Stimulated activated CD4-positive, alpha-beta T cell treated with anti-CD3 and anti-CD28 coated beads, Interleukin-2, amount 100 ng/mL, for 24 hours (primary cell): ENCODE measurements around the gene ATG13.
"Not testable (repeated sequence)": the region's sequence is repeated elsewhere in the genome, so short reads cannot be mapped to it uniquely, and the experiment has no call there.

Source experiments
- DNase-seq, 2 donors: peaks; one replicate each; pipeline ENCODE4 v3.0.0-alpha.2; 2020

Gene ATG13

DNA sequence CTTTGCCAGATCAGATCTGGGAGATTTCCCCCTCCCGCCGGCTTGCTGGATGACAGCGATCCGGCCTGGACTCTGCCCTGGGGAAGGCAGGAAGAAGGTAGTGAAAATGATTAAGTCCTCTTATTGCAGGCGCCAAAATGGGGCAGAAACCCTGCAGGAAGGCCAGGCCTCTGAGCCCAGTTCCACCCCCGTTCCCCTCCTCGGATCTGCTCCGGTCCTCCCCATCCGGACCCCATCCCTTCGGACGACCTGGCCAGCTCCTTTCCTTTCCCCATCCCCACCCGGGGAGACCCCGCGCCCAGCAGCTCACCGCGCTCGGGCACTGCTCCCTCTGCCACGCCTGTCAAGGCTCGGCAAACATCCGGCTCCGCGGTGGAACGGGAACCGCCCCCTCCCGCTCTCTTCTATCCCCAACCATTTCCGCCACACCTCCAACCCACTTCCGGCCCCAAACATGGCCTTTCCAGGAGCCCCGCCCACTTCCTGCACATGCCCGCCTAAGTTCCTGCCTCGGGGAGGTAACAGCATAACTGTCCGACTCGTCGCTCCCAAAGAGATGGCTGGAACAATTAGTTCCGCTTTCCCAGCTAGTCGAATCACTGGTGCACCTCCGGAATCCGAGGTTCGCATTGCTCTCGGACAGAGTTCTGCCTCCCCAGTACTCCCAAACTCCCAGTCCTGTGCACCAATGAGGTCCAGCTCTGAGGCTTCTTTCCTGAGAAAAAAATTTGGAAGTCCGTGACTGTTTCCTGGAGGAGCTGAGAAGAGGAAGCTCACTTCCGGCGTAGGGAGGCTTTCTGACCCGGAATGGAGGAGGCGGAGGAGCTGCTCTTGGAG lies 83.1 kb downstream of the ATG13 start, which contains the start of the genes ARHGAP1 and ZNF408:
Gene ARHGAP1 (minus strand): TSS at position 379 of the 837 bp plus-strand sequence. CDS start 4,512 bp downstream, outside the sequence.
Gene ZNF408 (plus strand): TSS at position 791 of the 837 bp plus-strand sequence. CDS start 17 bp downstream, at position 808.
- DNase-seq, result peak; percentile 99 to 100

GRCh38 chr11:46701078-46701654 lies 83.8 kb downstream of the ATG13 start:
- peak; percentile 12 to 26 for DNase-seq

GRCh38 chr11:46705070-46705688 lies 87.8 kb downstream of the ATG13 start:
- DNase-seq, result no peak

- no peak for DNase-seq
Observed at GRCh38 chr11:46706886-46707285, 89.5 kb downstream of the ATG13 start.

GRCh38 chr11:46709351-46709750 lies 92.0 kb downstream of the ATG13 start:
- DNase-seq, result not testable (repeated sequence)

- no peak for DNase-seq
Observed at GRCh38 chr11:46710821-46711269, 93.5 kb downstream of the ATG13 start.

DNA sequence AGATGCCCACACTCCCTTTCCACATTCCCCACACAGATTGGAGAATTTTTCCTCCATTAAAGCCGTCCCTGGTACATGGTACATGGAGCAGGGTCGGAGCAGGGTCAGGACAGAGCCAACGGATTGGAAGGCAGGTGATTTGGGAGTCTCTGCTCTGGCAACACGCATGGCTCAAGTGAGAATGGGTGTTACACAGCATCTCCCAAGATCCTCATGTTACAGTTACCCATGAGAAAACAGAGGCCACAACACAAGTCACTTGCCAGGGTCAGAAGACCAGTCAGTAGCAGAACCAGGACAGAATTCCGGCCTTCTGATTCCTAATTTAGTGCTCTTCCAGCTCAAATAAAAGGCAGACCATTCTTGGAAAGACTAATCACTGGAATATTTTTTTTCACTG lies 94.0 kb downstream of the ATG13 start:
- DNase-seq, result no peak

GRCh38 chr11:46712874-46713576 lies 95.7 kb downstream of the ATG13 start:
- DNase-seq, result no peak

GRCh38 chr11:46717825-46718154 lies 100.4 kb downstream of the ATG13 start:
- not testable (repeated sequence) for DNase-seq

DNA sequence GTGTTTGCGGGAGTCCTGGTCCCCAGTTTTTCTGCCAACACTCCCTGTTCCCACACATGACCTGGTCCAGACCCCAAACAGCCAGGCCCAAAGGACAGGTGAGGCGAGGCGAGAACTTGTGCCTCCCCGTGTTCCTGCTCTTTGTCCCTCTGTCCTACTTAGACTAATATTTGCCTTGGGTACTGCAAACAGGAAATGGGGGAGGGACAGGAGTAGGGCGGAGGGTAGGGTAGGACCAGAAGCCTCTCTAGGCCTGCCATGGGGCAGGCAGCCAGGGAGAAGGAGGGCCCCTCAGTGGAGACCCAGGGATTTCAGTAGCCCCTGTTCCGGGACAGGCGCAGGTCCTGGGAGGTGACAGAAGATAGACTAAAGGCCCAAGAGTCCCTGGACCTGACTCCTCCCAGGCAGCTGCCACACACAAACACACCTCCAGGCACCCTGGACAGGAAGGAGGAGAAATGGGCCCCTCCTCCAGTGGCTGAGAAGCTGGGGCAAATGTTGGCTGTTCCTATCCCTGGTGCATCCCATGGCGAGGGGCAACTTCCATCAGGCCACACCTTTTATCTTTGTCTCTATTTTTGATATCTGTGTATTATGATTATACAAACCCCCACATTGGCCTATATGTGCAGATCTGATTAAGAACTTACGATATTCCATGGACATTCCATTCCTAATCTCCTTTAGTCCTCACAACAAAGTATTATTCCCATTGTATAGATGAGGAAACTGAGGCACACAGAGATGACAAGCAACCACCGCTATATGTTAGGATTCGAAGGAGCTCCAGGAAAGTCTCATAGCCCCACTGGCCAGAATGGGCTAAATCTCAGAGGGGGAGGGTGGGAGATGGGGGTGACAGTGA lies 101.0 kb downstream of the ATG13 start:
- DNase-seq, result no peak

GRCh38 chr11:46719048-46719542 lies 101.7 kb downstream of the ATG13 start, which contains the start of gene F2:
F2 (plus strand) TSS chr11:46719213; CDS start chr11:46719236, 23 bp downstream.
- no peak for DNase-seq

- DNase-seq, result no peak
Observed at GRCh38 chr11:46719543-46720218, 102.3 kb downstream of the ATG13 start.

- no peak for DNase-seq
Observed at GRCh38 chr11:46721286-46721685, 103.9 kb downstream of the ATG13 start.

DNA sequence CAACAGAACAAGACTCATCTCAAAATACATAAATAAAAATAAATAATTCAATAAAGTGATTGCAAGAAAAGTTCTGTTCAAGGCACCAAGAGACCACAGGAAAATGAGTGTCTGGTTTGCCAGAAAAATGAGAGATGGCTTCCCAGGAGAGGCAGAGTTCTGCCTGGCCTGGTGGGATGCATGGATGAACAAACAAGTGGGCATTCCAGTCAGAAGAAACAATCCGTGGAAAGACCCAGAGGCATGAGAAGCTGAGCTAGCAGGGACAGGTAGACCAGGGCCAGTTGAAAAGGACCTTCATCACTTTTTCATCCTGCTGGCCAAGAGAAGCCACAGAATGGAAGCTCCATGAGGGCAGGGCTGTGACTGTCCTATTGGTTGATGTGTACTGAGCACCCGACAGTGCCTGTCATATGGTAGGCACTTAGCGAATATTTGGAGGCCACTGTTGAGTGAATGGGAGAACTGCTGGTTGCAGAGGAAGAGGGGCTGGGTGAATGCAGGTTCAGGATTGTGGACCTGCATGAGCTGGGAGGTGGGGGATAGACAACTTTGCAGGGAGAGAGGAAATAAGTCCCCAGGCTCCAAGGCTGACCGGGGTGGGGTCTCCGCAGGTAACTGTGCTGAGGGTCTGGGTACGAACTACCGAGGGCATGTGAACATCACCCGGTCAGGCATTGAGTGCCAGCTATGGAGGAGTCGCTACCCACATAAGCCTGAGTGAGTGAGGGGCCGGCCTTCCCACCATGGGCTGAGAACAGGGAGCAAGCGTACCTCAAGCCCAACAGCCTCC lies 105.4 kb downstream of the ATG13 start:
- no peak for DNase-seq

DNA sequence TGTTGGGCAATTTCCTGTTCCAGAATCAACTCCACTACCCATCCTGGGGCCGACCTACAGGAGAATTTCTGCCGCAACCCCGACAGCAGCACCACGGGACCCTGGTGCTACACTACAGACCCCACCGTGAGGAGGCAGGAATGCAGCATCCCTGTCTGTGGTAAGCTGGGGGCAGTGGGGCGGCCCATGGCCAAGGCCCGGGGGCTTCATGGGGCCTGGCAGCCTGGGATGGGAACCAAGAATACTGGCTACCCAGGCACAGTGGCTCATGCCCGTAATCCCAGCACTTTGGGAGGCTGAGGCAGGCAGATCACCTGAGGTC lies 106.0 kb downstream of the ATG13 start:
- DNase-seq, result no peak

DNA sequence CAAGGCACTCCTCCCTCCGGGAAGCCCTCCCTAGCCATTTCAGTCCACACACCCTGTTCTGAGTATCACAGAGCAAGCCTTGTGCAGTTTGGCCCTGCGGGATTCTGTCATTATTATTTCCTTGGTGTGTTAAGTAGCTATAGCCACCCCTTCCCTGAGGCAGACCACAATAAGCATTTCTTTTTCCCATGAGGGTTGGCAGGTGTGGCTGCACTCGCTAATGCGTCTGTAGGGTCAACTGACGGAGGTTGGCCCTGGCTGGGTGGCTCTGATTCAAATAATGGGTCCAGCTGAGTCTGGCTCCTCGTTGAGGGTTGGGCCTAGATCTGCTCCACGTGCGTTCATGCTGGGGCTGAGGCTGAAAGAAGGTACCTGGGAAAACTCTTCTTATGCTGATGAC lies 106.7 kb downstream of the ATG13 start:
- no peak for DNase-seq
